Erythroblast (primary cell): ENCODE results near the gene MIGA1.

Experiments used
- GATA1 ChIP-seq: IDR thresholded peaks from 2 replicates; pipeline ENCODE4 v1.6.1; 2011; ENCODE audit warnings: low read depth, mild to moderate bottlenecking, control low read depth, low read length, moderate library complexity
- POLR2A ChIP-seq: IDR thresholded peaks from 2 replicates; pipeline ENCODE4 v1.6.1; 2011; ENCODE audit warnings: mild to moderate bottlenecking, low read length

GRCh38 chr1:77888081-77888780 lies 108.8 kb downstream of the MIGA1 start, which contains the start of gene NEXN:
- TF ChIP-seq POLR2A: no peak
- no peak for TF ChIP-seq GATA1
